Mesenteric fat pad (tissue), 1 donor: ENCODE results near the gene CLCA4. TPM values are rescaled to one million over a fixed set of nuclear protein-coding genes. Genes with fewer than 3 reads are reported as not detected.
"Not testable (repeated sequence)": the region's sequence is repeated elsewhere in the genome, so short reads cannot be mapped to it uniquely, and the experiment has no call there.

Experiments
- DNase-seq: peaks from one replicate; pipeline ENCODE4 v3.0.0-alpha.2; 2020; ENCODE audit warnings: low spot score
- long read RNA-seq: library from polyadenylated mRNA; unstranded; transcript quantifications from one replicate; pipeline ENCODE4 v2.0.0, GENCODE V29; 2020
- total RNA-seq: library from RNA; stranded (reverse); fragmentation: NEBNext Ultra II Directional; extraction: Animal tissue kit (Norgen Biotek cat#: 25700); gene quantifications from one replicate; pipeline ENCODE4 v1.2.1, GENCODE V29; 2021
- donor health status: DM: yes; HTN: yes; CAD: no.

Gene CLCA4
- total RNA-seq: not detected
- long read RNA-seq: 0 reads

GRCh38 chr1:86546787-86547221 lies at the start of gene CLCA4:
Gene CLCA4 (plus strand): TSS chr1:86547078. CDS start chr1:86547120, 42 bp downstream.
- DNase-seq: no peak

- DNase-seq: no peak
Observed at GRCh38 chr1:86498281-86498680, 48.6 kb upstream of the CLCA4 start.

GRCh38 chr1:86499987-86500593 lies 46.8 kb upstream of the CLCA4 start:
- DNase-seq: no peak

DNA sequence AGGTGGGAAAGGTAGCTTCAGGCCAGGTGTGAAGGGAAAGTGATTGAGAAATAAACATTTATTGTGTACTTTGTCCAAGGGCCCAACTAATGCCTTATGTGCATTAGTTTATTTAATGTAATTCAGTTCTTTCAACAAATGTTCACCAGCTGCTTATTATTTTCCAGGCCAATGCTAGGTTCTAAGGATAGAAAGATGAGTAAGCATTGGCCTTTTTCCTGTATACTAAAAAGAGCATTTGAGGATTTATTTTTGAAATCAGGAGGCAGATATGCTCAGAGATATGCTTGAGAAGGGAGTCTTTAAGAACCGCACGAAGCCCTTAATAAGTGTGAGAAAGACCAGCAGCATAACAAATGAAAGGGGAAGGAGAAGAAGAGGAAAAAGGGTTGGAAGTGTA lies 46.2 kb upstream of the CLCA4 start:
- DNase-seq: no peak

DNA sequence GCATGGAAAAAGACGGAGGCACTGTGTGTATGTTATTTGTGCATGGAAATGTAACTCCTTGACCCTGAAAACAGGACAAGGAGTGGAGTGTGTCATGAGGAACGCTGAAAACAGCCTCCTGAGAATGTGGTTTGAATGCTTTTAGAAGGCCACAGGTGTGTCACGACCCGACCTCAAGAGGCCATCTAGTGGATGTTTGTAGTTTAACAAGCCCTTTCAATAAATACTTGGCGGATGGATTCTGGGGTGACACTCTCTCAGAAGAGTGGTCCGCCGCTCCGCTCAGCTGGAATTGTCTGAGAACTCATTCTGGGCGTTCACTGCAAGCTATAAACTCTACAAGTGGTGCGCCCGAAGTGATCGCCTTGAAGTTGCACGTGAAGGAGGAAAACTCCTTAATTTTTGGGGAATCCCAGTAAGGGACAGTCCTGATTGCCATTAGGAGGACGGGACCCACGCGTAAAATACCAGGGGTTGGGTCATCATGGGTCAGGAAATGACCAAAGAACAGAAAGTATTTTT lies 44.7 kb upstream of the CLCA4 start:
- not testable (repeated sequence) for DNase-seq

DNA sequence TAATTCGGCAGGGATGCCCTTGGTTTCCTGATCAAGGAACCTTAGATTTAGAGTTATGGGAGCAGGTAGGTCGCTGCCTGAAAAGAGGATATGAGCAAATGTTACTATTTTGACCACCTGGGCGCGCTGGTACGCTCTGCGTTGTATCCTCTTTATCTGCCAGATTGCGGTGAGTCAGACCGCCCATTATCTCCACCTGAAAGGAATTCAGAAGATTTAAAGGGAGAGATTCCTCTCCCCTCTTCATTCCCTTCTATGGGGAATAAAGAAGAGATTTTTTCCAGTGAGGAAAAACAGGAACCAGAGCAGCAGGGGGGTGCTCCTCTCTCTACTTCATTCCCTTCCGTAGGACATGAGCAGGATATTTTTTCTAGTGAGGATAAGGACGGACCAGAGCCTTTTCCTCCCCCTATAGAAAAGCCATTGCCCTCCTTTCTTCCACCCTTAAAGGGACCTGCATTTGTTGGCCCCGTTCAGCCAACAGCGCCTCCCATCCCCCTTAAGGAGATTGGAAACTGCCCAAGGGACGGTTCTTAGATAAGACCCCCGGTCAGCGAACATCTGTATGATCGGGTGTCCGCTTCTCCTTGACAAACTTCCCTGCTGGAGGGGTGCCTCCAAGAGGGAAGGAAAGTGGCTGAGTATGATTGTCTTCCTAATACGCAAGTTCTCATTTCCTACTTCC lies 44.0 kb upstream of the CLCA4 start:
- DNase-seq: no peak

DNA sequence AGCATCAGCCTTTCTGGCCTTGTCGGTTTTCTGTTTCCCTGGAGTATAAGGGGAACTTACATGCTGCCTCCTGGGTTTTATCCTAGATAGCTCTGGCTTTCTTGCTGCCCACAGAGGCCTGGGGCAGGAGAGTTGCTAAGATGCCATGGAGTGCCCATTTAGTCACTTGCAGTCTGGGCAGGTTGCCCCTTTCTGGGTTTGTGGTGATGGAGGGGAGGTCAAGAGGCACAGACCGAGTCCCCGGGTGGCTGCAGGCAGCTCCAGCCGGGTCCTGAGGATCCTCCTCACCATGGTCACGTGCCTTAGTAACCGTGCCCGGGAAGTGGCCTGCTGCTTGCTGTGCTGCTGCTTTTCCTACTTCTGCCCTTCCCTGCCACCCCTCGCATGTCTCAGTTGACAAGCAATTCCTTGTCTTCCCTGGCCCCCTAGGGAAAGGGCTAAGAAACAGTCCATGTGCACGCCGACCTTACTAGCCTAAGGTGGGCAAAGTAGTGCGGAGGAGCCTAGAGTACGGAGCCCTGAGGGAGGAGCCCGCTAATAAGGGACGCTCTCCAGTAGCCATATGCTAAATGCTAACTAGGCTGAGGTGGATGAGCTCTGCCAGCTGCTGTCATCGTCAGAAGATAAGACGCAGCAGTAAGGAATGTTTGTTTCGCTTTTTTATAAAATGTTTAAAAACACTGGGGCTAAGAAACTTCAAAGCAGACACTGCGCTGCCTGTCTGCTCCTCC lies 43.3 kb upstream of the CLCA4 start:
- DNase-seq: no peak

- DNase-seq: no peak
Observed at GRCh38 chr1:86504137-86504479, 42.8 kb upstream of the CLCA4 start.

GRCh38 chr1:86504895-86505563 lies 41.8 kb upstream of the CLCA4 start:
- no peak for DNase-seq

DNA sequence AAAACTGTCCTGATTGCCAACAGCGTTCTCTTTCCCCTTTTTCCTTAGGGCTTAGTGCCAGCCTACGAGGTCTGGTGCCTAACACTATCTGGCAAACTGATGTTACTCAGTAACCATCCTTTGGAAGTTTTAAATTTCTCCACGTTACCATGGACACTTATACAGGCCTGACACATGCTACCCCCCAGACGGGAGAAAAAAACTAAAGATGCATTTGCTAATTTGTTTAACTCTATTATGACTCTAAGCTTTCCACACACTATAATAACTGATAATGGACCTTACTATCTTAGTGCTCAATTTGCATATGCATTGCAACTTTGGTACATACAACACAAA lies 41.3 kb upstream of the CLCA4 start:
- DNase-seq: no peak

DNA sequence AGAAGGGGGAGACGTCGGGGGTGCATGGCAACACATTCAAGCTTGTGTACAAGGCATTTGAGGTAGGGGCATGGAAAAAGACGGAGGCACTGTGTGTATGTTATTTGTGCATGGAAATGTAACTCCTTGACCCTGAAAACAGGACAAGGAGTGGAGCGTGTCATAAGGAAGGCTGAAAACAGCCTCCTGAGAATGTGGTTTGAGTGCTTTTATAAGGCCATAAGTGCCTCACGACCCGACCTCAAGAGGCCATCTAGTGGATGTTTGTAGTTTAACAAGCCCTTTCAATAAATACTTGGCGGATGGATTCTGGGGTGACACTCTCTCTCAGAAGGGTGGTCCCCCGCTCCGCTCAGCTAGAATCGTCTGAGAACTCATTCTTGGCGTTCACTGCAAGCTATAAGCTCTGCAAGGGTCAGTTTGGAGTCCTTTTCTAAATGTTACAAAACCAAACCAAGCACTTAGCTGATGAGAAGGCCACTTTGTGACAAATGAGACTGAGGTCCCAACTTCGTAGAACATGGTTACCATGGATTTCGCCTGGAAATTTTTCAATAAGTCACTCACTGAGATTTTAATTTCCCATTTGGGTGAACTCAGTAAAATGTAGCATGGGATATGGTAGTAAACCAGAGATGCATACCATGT lies 38.8 kb upstream of the CLCA4 start:
- DNase-seq: no peak

DNA sequence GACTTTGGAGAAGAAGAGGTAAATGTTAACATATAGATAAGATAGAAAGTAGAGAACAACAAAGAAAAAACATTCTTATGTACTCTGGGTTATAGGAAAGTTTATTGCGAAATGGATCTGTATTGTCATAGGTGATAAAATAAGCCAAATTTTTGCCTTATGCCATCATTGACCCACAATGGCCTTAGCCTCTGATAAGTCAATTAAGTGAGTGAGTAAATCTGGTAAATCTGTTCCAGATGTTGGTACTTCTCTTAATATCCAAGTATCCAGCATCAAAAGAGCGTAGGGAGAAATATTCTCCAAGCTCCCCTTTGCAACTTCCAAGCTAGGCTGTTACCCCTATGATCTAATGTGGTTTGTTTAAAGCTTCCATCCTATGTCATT lies 38.3 kb upstream of the CLCA4 start:
- no peak for DNase-seq

DNA sequence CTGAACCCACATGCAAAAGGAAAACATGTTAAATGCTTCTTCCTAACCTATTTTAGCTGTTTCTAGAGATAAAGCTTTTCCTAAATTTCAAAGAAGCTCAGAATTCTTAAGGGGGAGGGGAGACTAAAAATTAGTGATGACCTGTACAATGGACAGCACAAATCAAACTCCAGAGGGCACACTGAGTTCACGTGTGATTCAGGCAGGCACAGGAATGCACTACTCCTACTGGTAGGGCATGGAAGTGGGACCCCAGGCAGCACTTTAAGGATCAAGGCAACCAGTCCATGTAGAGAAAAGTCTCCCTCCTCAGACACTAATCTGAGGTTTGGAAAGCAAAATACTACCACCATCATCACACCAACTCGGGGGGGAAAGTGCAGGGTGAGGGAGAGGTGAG lies 31.3 kb upstream of the CLCA4 start:
- DNase-seq: no peak

GRCh38 chr1:86516335-86516734 lies 30.5 kb upstream of the CLCA4 start:
- no peak for DNase-seq

DNA sequence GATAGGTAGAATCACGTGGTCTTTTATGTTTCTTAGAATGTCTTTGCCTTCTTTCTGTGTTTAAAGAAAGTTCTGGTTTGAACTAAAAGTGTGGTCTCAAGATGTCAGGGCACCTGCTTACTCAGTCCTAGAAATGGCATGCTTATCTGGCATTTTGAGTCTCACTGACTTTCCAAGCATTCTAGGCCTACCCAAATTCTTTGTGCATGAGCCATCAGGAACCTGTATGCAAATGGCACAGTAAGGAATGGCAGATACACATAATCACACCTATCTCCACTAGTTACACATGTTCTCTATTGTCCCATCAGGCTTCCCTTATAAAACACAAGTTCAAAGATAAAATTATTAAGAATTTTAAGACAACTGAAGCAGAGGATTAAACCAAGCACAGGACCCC lies 29.5 kb upstream of the CLCA4 start:
- DNase-seq: no peak

DNA sequence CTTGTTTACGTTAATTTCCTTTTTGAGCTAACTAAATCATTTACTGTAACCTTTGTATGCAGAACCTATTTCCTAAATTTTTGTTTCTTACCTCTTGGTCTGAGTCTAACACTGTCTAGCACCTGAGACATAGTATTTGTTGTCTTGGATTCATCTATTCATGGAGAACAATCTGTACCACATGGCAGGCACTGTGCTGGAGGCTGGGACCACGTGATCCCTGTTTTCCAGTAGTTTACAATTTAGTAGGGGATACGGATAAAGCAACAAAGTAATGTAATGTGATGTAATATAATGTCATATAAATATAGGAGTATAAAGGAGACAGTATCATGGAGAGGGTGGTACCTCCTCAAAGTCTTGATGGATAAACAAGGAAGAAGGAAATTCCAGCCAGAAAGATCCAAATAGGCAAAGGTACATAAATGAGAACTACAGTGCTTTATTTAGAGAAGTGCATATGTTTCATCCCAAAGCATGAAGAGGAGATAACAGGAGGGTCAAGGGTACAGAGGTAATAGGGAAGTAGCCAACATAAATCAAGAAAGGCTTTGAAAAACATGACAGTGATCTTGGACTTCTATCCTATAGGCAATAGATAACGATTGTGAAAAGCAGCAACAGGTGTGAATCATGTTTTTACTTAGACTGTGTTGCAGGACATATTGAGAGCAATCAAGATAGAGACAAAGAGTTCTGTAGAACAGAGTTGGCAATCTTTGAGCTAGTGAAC lies 25.9 kb upstream of the CLCA4 start:
- DNase-seq: no peak

- no peak for DNase-seq
Observed at GRCh38 chr1:86521522-86521891, 25.4 kb upstream of the CLCA4 start.

DNA sequence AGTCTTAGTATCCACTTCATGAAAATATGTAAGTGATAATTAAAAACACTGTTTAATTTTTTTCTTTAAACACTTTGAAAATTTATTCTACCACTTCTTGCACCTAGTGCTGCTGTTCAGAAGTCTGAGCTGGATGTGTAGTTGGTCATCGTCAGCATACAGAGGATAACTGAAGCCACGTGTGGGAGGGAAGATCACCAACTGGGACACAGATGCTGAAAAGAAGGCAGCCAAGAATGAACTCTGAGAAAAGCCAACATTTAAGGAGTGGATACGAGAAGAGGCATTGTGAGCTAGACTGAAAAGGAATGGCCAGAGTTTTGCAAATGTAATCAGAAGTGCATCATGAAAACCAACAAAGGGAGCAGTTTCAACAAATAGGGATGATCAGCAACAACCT lies 24.6 kb upstream of the CLCA4 start:
- no peak for DNase-seq

DNA sequence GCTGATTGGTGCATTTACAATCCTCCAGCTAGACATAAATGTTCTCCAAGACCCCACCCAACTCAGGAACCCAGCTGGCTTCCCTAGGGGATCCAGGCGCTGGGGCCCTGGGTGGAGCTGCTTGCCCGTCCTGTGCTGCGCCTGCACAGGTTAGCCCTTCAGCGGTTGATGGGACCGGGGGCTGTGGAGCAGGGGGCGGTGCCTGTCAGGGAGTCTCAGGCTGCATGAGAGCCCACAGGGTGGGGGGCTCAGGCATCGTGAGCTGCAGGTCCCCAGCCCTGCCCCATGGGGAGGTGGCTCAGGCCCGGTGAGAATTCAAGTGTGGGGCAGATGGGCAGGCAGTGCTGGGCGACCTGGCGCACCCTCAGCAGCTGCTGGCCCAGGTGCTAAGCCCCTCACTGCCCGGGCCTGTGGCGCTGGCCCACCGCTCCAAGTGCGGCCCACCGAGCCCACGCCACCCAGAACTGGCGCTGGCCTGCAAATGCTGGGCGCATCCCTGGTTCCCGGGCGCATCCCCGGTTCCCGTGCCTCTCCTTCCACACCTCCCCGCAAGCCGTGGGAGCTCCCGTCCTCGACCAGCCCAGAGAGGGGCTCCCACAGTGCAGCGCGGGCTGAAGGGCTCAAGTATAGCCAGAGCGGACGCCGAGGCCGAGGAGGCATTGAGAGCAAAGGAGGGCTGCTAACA lies 23.1 kb upstream of the CLCA4 start:
- DNase-seq: peak; percentile 65

DNA sequence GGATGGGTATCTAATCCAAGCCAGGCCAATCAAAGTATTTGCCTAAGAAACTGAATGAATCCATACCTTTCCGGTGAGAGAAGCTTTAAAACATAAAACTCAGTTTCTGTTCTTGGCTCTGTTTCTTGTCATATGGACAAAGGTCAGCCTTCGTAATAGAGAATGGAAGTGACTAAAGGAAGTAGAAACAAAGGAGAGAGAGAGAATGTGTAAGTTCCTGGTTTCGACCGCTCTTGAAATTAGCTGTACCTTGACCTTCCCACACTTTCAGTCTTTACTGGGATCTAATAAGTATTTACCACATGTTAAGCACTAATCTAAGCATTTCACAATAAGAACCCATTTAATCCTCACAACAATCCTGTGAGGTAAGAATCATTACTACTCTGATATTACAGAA lies 19.6 kb upstream of the CLCA4 start:
- no peak for DNase-seq
